ENCODE measurements around the gene MAP2K5. TPM values are rescaled to one million over a fixed set of nuclear protein-coding genes. Genes with fewer than 3 reads are reported as not detected.

MAP2K5 gene
- total RNA-seq, 6 experiments from 2014 or later: 5.0 to 11.6 (median 8.8) TPM

DNA sequence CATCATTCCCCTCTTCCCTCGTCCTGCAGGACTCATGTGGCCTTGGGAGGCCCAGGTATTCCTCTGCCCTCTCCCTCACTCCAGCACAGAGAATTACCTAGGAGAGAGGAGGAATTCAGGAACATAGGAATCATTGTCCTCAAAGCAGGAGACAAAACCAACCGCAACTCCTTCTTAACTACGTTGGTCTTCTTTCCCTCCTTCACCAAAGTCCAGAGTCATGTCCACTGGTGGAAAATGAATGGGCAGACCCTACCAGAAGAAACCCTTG, 227.8 kb downstream of the MAP2K5 start:
- intact Hi-C loops (cut with DNase I): no loop called here
- no peak overlapping the region for H3K27ac ChIP-seq
- no peaks in the 10 kb centered on the region for H3K4me1 ChIP-seq
- TF ChIP-seq, protein P1, sequence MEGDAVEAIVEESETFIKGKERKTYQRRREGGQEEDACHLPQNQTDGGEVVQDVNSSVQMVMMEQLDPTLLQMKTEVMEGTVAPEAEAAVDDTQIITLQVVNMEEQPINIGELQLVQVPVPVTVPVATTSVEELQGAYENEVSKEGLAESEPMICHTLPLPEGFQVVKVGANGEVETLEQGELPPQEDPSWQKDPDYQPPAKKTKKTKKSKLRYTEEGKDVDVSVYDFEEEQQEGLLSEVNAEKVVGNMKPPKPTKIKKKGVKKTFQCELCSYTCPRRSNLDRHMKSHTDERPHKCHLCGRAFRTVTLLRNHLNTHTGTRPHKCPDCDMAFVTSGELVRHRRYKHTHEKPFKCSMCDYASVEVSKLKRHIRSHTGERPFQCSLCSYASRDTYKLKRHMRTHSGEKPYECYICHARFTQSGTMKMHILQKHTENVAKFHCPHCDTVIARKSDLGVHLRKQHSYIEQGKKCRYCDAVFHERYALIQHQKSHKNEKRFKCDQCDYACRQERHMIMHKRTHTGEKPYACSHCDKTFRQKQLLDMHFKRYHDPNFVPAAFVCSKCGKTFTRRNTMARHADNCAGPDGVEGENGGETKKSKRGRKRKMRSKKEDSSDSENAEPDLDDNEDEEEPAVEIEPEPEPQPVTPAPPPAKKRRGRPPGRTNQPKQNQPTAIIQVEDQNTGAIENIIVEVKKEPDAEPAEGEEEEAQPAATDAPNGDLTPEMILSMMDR (IDR thresholded peaks at IDR 0.05): no peak
- no peak for TF ChIP-seq POLR2A (IDR thresholded peaks at IDR 0.05)
- DNase-seq (no peak), ATAC-seq (no peak)
- H3K36me3 ChIP-seq: no peaks in the 10 kb centered on the region
- H3K27me3 ChIP-seq: no peaks in the 10 kb centered on the region
- H3K9me3 ChIP-seq: no peaks in the 10 kb centered on the region
- H3K4me3 ChIP-seq: no peak overlapping the region
- 94% methylated on average over 3 of the region's 3 CpGs for WGBS (ENCODE audit: insufficient coverage, low coverage, low lambda C conversion rate, missing lambda C conversion rate)

DNA sequence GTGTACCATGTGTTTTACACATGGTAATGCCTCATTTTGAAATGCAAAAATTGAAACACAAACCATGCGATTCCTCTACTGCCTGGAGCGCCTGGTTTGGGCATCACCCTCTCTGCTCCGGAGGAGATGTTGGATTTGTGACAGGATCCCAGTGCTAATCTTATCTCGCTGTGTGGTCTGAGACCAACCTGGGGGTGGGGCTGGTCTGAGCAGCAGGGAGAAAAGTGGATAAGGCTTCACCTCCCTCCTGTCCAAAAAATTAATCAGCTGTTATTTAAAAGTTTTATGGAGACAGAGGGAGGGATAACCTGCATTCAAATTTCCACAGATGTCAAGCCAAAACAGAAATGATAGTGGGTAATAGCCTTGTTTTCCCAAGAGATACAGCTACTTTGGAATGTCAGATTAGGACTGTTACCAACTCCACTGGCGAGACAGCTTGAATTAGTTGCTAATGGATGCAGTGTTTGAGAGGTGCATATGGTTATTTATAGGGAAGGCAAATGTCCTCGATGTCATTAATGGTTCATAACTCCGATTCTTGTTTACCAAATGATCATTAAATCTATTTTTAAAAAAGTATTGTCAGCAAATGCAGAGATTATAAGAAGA, 228.8 kb downstream of the MAP2K5 start:
- WGBS (ENCODE audit: insufficient coverage, low coverage, low lambda C conversion rate, missing lambda C conversion rate): 85% methylated on average over 7 of the region's 7 CpGs
- H3K9me3 ChIP-seq: no peaks in the 10 kb centered on the region
- DNase-seq: no peak
- H3K4me3 ChIP-seq: no peak overlapping the region
- H3K27ac ChIP-seq: no peak overlapping the region
- TF ChIP-seq, protein P1 (IDR thresholded peaks at IDR 0.05): no peak
- ATAC-seq: no peak
- no peaks in the 10 kb centered on the region for H3K4me1 ChIP-seq
- H3K36me3 ChIP-seq: no peaks in the 10 kb centered on the region
- intact Hi-C loops (cut with DNase I): no loop called here
- no peaks in the 10 kb centered on the region for H3K27me3 ChIP-seq

DNA sequence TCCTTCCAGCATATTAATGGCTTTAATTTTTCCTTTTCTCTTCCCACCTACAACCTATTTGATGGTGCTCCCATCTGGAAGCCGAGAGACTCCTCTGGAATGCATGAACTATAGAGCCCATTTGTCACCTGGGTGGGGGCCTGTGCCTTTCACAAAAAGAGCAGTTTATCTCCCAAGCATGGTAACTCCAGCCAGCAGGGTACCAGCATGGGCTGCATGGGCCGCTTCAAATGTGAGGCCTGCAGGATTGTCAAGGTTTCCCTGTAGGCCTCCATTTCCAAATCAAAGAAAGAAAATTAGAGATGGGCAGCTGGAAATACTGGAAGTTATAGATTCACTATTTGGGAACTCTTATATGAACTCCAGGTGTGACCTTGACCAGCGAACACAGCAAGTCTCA, 232.1 kb downstream of the MAP2K5 start:
- Histone ChIP-seq H3K27ac (no peak overlapping the region), H3K36me3 (no peaks in the 10 kb centered on the region), H3K9me3 (no peaks in the 10 kb centered on the region), H3K4me1 (no peaks in the 10 kb centered on the region), H3K27me3 (no peaks in the 10 kb centered on the region), H3K4me3 (no peak overlapping the region)
- ATAC-seq: no peak
- intact Hi-C loops (cut with DNase I): no loop called here
- WGBS (ENCODE audit: insufficient coverage, low coverage, low lambda C conversion rate, missing lambda C conversion rate): 87% methylated on average over 2 of the region's 3 CpGs
- TF ChIP-seq POLR2A (IDR thresholded peaks at IDR 0.05): no peak
- TF ChIP-seq, protein P1 (IDR thresholded peaks at IDR 0.05): no peak
- DNase-seq: no peak

DNA sequence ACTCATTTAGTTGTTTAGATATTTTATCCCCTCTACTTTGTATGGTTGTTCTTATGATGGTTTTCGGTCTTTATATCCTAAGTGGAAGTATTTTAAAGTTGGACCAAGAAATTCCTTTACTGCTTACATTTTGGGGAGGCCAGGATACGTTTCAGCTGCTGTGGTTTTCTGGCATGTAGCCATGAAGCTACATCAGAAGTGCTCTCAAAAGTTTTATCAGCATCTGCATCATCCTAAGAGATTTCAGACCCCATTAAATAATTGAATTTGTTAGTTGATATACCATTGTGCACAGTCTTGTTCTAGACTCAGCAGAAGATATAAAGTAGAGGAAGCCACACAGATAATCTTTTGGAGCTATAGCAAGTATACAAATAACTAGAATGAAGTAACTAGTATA, 232.7 kb downstream of the MAP2K5 start:
- 87% methylated on average over 2 of the region's 2 CpGs for WGBS (ENCODE audit: insufficient coverage, low coverage, low lambda C conversion rate, missing lambda C conversion rate)
- intact Hi-C loops (cut with DNase I): no loop called here
- no peak for ATAC-seq
- no peak for TF ChIP-seq POLR2A (IDR thresholded peaks at IDR 0.05)
- TF ChIP-seq, protein P1 (IDR thresholded peaks at IDR 0.05): no peak
- Histone ChIP-seq H3K9me3 (no peaks in the 10 kb centered on the region), H3K36me3 (no peaks in the 10 kb centered on the region), H3K27ac (no peak overlapping the region), H3K4me1 (no peaks in the 10 kb centered on the region), H3K27me3 (no peaks in the 10 kb centered on the region), H3K4me3 (no peak overlapping the region)
- DNase-seq: no peak

DNA sequence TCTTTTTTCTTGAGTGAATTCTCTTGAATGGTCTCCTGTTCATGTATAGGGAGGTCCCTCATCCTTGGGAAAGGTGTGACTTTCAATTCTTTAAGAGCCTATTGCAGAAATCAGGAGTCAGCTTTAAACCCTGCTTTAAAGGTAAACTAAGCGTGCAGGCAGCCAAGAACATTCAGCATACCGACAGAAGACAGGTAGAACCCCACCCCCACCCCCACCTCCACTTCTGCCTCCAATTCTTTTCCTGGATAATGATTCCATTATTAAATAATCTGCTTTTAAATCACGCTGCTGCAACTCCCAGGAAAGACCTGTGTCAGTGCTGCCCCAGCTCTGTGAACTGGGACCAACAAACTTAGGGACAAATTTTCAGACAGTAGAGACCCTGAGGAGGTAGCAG, 233.5 kb downstream of the MAP2K5 start:
- H3K9me3 ChIP-seq: no peaks in the 10 kb centered on the region
- H3K4me1 ChIP-seq: no peaks in the 10 kb centered on the region
- no peak overlapping the region for H3K4me3 ChIP-seq
- H3K27me3 ChIP-seq: no peaks in the 10 kb centered on the region
- no peak for TF ChIP-seq POLR2A (IDR thresholded peaks at IDR 0.05)
- TF ChIP-seq, protein P1 (IDR thresholded peaks at IDR 0.05): no peak
- H3K36me3 ChIP-seq: no peaks in the 10 kb centered on the region
- H3K27ac ChIP-seq: no peak overlapping the region
- intact Hi-C loops (cut with DNase I): no loop called here
- DNase-seq (no peak), ATAC-seq (no peak)
- WGBS (ENCODE audit: insufficient coverage, low coverage, low lambda C conversion rate, missing lambda C conversion rate): 86% methylated on average over 3 of the region's 3 CpGs

Data from right lobe of liver (tissue), 6 donors.